ENCODE measurements around the gene CASK. TPM values are rescaled to one million over a fixed set of nuclear protein-coding genes. Genes with fewer than 3 reads are reported as not detected.

CASK gene
- total and polyA plus RNA-seq, 9 of the 15 experiments (the other 6 are each of a cell fraction or from before 2014, with no cell fraction given), result 1.3 to 7.4 (median 5.2) TPM

GRCh38 chrX:41563876-41564275, 359.5 kb downstream of the CASK start:
- Histone ChIP-seq H4K20me1 (replicated peaks; ENCODE audit: control insufficient read depth, insufficient read depth, low read length) (no peaks in the 10 kb centered on the region), H3K4me3 (no peak overlapping the region), H2AFZ (ENCODE audit: low read depth, low read length) (no peak overlapping the region), H3K9me1 (ENCODE audit: control insufficient read depth, insufficient read depth, low read length) (no peaks in the 10 kb centered on the region), H3K4me1 (replicated peaks in 1 of 2; ENCODE audit: control insufficient read depth in 2 of 2, insufficient read depth in 2 of 2, low read length in 2 of 2) (peaks cover 0 to 5% of the 10 kb centered on the region in 2 experiments; a peak in 3 of 5 replicates), H3K27me3 (ENCODE audit: control insufficient read depth in 2 of 2, insufficient read depth in 2 of 2, low read length in 2 of 2) (no peaks in the 10 kb centered on the region), H3K4me2 (ENCODE audit: insufficient read depth, low read length) (no peak overlapping the region), H3K79me2 (ENCODE audit: control insufficient read depth, insufficient read depth, low read length) (no peaks in the 10 kb centered on the region), H3K36me3 (ENCODE audit: control insufficient read depth, insufficient read depth, low read length) (no peaks in the 10 kb centered on the region), H3K27ac (ENCODE audit: extremely low read depth, low read depth, low read length) (no peak overlapping the region), H3K9me3 (replicated peaks; ENCODE audit: control insufficient read depth, insufficient read depth, low read depth, low read length) (no peaks in the 10 kb centered on the region), H3K9ac (ENCODE audit: insufficient read depth in 1 of 2, low read depth in 2 of 2, low read length in 2 of 2) (no peak overlapping the region)
- BruUV-seq (replicated peaks), result no TSS peak
- ChIA-PET CTCF (ENCODE audit: low intra/inter-chr PET ratio) (no interaction called here), POLR2A (no interaction called here)
- ATAC-seq (no peak), DNase-seq (ENCODE audit: extremely low read depth in 1 of 4, low spot score in 3 of 4) (no peak), FAIRE-seq (no peak)
- intact Hi-C loops (cut with micrococcal nuclease) (no loop called here), in situ Hi-C loops (cut with MboI) (loop anchor here (5.0 kb wide), 1 partner anchor 188 kb away; no protein-coding TSS in a partner anchor)
- 14% methylated on average over 3 of the region's 3 CpGs for WGBS (ENCODE audit: insufficient coverage, low coverage, missing lambda C conversion rate)
- TF ChIP-seq MBD1 (CRISPR knock-in tag; IDR thresholded peaks at IDR 0.05) (no peak), ZNF707 (CRISPR knock-in tag; conservative IDR thresholded peaks at IDR 0.05) (no peak), TAF1 (IDR thresholded peaks at IDR 0.05; ENCODE audit: control insufficient read depth, extremely low read depth, insufficient read depth, low read length, severe bottlenecking) (no peak), ZBTB34 (CRISPR knock-in tag; IDR thresholded peaks at IDR 0.05) (no peak), CCNT2 (IDR thresholded peaks at IDR 0.05; ENCODE audit: borderline replicate concordance, extremely low read depth, insufficient read length, low read depth, low read length) (no peak), CTCFL (IDR thresholded peaks at IDR 0.05; ENCODE audit: borderline replicate concordance, insufficient read depth, low read depth, low read length, poor library complexity, severe bottlenecking) (no peak), KHSRP (IDR thresholded peaks at IDR 0.05) (no peak), NCOA4 (IDR thresholded peaks at IDR 0.05; ENCODE audit: partially characterized antibody) (no peak)
- TF ChIP-seq, protein P1, sequence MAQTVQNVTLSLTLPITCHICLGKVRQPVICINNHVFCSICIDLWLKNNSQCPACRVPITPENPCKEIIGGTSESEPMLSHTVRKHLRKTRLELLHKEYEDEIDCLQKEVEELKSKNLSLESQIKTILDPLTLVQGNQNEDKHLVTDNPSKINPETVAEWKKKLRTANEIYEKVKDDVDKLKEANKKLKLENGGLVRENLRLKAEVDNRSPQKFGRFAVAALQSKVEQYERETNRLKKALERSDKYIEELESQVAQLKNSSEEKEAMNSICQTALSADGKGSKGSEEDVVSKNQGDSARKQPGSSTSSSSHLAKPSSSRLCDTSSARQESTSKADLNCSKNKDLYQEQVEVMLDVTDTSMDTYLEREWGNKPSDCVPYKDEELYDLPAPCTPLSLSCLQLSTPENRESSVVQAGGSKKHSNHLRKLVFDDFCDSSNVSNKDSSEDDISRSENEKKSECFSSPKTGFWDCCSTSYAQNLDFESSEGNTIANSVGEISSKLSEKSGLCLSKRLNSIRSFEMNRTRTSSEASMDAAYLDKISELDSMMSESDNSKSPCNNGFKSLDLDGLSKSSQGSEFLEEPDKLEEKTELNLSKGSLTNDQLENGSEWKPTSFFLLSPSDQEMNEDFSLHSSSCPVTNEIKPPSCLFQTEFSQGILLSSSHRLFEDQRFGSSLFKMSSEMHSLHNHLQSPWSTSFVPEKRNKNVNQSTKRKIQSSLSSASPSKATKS (CRISPR knock-in tag; IDR thresholded peaks at IDR 0.05), result no peak
